HEK293 (cell line): ENCODE results near the gene PNLIP.

Experiments used
- CTCF ChIA-PET: fragments of 350-600 bp; formaldehyde crosslinking; extraction: SDS; loops from one replicate; lab custom pipeline; 2021; ENCODE audit warnings: antibody characterized with exemption; lab: Yijun Ruan, JAX
- POLR2A ChIA-PET: fragments of 300-600 bp; formaldehyde crosslinking; extraction: SDS; loops from one replicate; lab custom pipeline; 2020; ENCODE audit warnings: antibody characterized with exemption, inconsistent platforms; lab: Yijun Ruan, JAX
- H3K27ac ChIP-seq: fragments of 200-500 bp; sonication (Bioruptor generic); 2 replicates; pipeline ENCODE4 v1.5.1; 2014; ENCODE audit warnings: low read depth, low read length, control low read depth, inconsistent platforms; ENCODE audit errors: extremely low read depth
- H3K36me3 ChIP-seq, 2 experiments: fragments of 200-500 bp in 1 of 2; sonication (Bioruptor generic) in 1 of 2; 1 replicate in 1 of 2; 2 replicates in 1 of 2; pipeline ENCODE4 v1.5.1; 2014 to 2017; ENCODE audit warnings: inconsistent platforms in 2 of 2, low read length in 2 of 2; ENCODE audit not compliant: control insufficient read depth in 2 of 2, insufficient read depth in 1 of 2
- H3K4me1 ChIP-seq: fragments of 200-500 bp; sonication (Bioruptor generic); 2 replicates; pipeline ENCODE4 v1.5.1; 2014; ENCODE audit warnings: mild to moderate bottlenecking, low read length, inconsistent platforms; ENCODE audit not compliant: control insufficient read depth, insufficient read depth
- H3K4me3 ChIP-seq: 2 replicates; pipeline ENCODE4 v1.5.1; 2011; ENCODE audit warnings: low read depth, mild to moderate bottlenecking, control low read depth, low read length, moderate library complexity
- H3K9me3 ChIP-seq: fragments of 200-500 bp; sonication (Bioruptor generic); 2 replicates; pipeline ENCODE4 v1.5.1; 2014; ENCODE audit warnings: low read depth, low read length, inconsistent platforms; ENCODE audit not compliant: control insufficient read depth, insufficient read depth
- GFI1B ChIP-seq: fragments of 450-650 bp; formaldehyde crosslinking; IDR thresholded peaks from 2 replicates; pipeline ENCODE4 v1.5.1; 2016; ENCODE audit warnings: missing biosample characterization, missing genetic modification characterization
- KLF9 ChIP-seq: fragments of 450-650 bp; formaldehyde crosslinking; IDR thresholded peaks from 2 replicates; pipeline ENCODE4 v1.5.1; 2016; ENCODE audit warnings: missing biosample characterization, missing genetic modification characterization, low read depth
- PRDM1 ChIP-seq: fragments of 450-650 bp; formaldehyde crosslinking; IDR thresholded peaks from 2 replicates; pipeline ENCODE4; 2016; ENCODE audit warnings: missing biosample characterization, missing genetic modification characterization
- PRDM2 ChIP-seq: fragments of 450-650 bp; formaldehyde crosslinking; IDR thresholded peaks from 2 replicates; pipeline ENCODE4 v1.5.1; 2016; ENCODE audit warnings: missing biosample characterization, missing genetic modification characterization, borderline replicate concordance
- REPIN1 ChIP-seq: fragments of 450-650 bp; formaldehyde crosslinking; IDR thresholded peaks from 2 replicates; pipeline ENCODE4 v1.5.1; 2017; ENCODE audit warnings: missing biosample characterization, missing genetic modification characterization, low read depth
- ZNF114 ChIP-seq: fragments of 450-650 bp; formaldehyde crosslinking; IDR thresholded peaks from 2 replicates; pipeline ENCODE4 v1.5.0; 2017; ENCODE audit warnings: missing biosample characterization, missing genetic modification characterization
- ZNF292 ChIP-seq: fragments of 450-650 bp; formaldehyde crosslinking; IDR thresholded peaks from 2 replicates; pipeline ENCODE4 v1.5.1; 2016; ENCODE audit warnings: low read depth, missing biosample characterization, missing genetic modification characterization, borderline replicate concordance
- ZNF48 ChIP-seq: fragments of 450-650 bp; formaldehyde crosslinking; IDR thresholded peaks from 2 replicates; pipeline ENCODE4 v1.5.1; 2016; ENCODE audit warnings: missing biosample characterization, missing genetic modification characterization
- ZNF624 ChIP-seq: fragments of 450-650 bp; formaldehyde crosslinking; IDR thresholded peaks from 2 replicates; pipeline ENCODE4 v1.5.1; 2017; ENCODE audit warnings: missing biosample characterization, missing genetic modification characterization
- ZNF626 ChIP-seq: fragments of 450-650 bp; sonication (Bioruptor Pico); formaldehyde crosslinking; IDR thresholded peaks from 2 replicates; pipeline ENCODE4 v1.5.1; 2018; ENCODE audit warnings: missing biosample characterization, missing genetic modification characterization, inconsistent platforms
- ZNF639 ChIP-seq: fragments of 450-650 bp; formaldehyde crosslinking; IDR thresholded peaks from 2 replicates; pipeline ENCODE4 v1.5.1; 2016; ENCODE audit warnings: missing biosample characterization, missing genetic modification characterization
- TF ChIP-seq, protein P1 (sequence below): fragments of 450-650 bp; formaldehyde crosslinking; IDR thresholded peaks from 2 replicates; pipeline ENCODE4 v1.5.1; 2016; ENCODE audit warnings: missing biosample characterization, missing genetic modification characterization
- TF ChIP-seq, protein P2 (sequence below): fragments of 450-650 bp; formaldehyde crosslinking; conservative IDR thresholded peaks from 2 replicates; pipeline ENCODE4 v1.5.1; 2016; ENCODE audit warnings: low read depth, missing biosample characterization, missing genetic modification characterization
- TF ChIP-seq, protein P3 (sequence below): fragments of 450-650 bp; IDR thresholded peaks from 2 replicates; pipeline ENCODE4 v1.5.1; 2018; ENCODE audit warnings: missing biosample characterization, missing genetic modification characterization

Gene PNLIP

DNA sequence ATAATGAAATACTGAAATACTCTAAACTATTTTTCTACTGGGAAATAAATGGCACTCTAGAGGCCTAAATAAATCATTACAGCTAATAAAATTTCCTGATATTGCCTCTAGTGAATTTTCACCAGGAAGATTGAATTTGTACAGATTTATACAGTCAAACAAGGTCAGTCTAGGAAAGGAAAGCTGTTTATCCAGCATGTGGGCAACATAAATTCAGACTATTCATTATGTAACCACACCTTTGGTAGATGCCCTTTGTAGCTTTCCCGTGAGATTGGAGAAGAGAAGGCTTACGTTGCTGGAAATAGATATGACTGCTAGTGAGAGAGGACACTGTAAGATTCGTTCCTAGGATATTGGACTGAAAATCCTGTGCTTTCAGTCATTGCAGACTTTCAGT lies 35.2 kb upstream of the PNLIP start:
- TF ChIP-seq ZNF48 (tag by site-specific recombination) (no peak), PRDM2 (tag by site-specific recombination) (no peak), REPIN1 (tag by site-specific recombination) (no peak), ZNF624 (tag by site-specific recombination) (no peak)
- TF ChIP-seq, protein P1, sequence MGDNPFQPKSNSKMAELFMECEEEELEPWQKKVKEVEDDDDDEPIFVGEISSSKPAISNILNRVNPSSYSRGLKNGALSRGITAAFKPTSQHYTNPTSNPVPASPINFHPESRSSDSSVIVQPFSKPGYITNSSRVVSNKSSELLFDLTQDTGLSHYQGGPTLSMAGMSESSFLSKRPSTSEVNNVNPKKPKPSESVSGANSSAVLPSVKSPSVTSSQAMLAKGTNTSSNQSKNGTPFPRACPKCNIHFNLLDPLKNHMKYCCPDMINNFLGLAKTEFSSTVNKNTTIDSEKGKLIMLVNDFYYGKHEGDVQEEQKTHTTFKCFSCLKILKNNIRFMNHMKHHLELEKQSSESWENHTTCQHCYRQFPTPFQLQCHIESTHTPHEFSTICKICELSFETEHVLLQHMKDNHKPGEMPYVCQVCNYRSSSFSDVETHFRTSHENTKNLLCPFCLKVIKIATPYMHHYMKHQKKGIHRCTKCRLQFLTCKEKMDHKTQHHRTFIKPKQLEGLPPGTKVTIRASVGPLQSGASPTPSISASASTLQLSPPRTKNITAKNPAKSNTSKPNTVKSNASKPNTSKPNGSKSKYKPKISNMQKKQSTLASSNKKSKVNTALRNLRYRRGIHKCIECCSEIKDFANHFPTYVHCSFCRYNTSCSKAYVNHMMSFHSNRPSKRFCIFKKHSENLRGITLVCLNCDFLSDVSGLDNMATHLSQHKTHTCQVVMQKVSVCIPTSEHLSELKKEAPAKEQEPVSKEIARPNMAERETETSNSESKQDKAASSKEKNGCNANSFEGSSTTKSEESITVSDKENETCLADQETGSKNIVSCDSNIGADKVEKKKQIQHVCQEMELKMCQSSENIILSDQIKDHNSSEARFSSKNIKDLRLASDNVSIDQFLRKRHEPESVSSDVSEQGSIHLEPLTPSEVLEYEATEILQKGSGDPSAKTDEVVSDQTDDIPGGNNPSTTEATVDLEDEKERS (tag by site-specific recombination): no peak
- Histone ChIP-seq H3K4me1 (no peaks in the 10 kb centered on the region), H3K27ac (no peak overlapping the region), H3K9me3 (no peaks in the 10 kb centered on the region), H3K36me3 (no peaks in the 10 kb centered on the region), H3K4me3 (no peak overlapping the region)
- CTCF ChIA-PET: interaction anchor here (0.7 kb wide), 2 partner anchors 281 to 1175 kb away, joined by 3 read pairs; no protein-coding TSS in a partner anchor
- POLR2A ChIA-PET: no interaction called here

GRCh38 chr10:116511365-116511764 lies 34.4 kb upstream of the PNLIP start:
- Histone ChIP-seq H3K4me3 (no peak overlapping the region), H3K9me3 (no peaks in the 10 kb centered on the region), H3K4me1 (no peaks in the 10 kb centered on the region), H3K27ac (no peak overlapping the region), H3K36me3 (no peaks in the 10 kb centered on the region)
- POLR2A ChIA-PET: no interaction called here
- TF ChIP-seq ZNF626 (tag by site-specific recombination) (no peak), PRDM1 (tag by site-specific recombination) (no peak), GFI1B (no peak), ZNF292 (no peak), KLF9 (tag by site-specific recombination) (no peak), ZNF639 (no peak), ZNF114 (tag by site-specific recombination) (no peak)
- TF ChIP-seq, protein P2, sequence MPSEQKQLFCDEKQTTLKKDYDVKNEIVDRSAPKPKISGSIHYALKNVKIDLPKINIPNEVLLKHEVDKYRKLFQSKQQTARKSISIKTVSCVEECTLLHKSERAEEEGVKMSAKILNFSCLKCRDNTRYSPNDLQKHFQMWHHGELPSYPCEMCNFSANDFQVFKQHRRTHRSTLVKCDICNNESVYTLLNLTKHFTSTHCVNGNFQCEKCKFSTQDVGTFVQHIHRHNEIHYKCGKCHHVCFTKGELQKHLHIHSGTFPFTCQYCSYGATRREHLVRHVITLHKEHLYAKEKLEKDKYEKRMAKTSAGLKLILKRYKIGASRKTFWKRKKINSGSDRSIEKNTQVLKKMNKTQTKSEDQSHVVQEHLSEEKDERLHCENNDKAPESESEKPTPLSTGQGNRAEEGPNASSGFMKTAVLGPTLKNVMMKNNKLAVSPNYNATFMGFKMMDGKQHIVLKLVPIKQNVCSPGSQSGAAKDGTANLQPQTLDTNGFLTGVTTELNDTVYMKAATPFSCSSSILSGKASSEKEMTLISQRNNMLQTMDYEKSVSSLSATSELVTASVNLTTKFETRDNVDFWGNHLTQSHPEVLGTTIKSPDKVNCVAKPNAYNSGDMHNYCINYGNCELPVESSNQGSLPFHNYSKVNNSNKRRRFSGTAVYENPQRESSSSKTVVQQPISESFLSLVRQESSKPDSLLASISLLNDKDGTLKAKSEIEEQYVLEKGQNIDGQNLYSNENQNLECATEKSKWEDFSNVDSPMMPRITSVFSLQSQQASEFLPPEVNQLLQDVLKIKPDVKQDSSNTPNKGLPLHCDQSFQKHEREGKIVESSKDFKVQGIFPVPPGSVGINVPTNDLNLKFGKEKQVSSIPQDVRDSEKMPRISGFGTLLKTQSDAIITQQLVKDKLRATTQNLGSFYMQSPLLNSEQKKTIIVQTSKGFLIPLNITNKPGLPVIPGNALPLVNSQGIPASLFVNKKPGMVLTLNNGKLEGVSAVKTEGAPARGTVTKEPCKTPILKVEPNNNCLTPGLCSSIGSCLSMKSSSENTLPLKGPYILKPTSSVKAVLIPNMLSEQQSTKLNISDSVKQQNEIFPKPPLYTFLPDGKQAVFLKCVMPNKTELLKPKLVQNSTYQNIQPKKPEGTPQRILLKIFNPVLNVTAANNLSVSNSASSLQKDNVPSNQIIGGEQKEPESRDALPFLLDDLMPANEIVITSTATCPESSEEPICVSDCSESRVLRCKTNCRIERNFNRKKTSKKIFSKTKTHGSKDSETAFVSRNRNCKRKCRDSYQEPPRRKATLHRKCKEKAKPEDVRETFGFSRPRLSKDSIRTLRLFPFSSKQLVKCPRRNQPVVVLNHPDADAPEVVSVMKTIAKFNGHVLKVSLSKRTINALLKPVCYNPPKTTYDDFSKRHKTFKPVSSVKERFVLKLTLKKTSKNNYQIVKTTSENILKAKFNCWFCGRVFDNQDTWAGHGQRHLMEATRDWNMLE: no peak
- TF ChIP-seq, protein P3, sequence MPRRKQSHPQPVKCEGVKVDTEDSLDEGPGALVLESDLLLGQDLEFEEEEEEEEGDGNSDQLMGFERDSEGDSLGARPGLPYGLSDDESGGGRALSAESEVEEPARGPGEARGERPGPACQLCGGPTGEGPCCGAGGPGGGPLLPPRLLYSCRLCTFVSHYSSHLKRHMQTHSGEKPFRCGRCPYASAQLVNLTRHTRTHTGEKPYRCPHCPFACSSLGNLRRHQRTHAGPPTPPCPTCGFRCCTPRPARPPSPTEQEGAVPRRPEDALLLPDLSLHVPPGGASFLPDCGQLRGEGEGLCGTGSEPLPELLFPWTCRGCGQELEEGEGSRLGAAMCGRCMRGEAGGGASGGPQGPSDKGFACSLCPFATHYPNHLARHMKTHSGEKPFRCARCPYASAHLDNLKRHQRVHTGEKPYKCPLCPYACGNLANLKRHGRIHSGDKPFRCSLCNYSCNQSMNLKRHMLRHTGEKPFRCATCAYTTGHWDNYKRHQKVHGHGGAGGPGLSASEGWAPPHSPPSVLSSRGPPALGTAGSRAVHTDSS (tag by site-specific recombination): no peak
- CTCF ChIA-PET: interaction anchor here (0.7 to 1.8 kb wide), 3 partner anchors 21 to 276 kb away, joined by 3 to 4 read pairs (median 3); no protein-coding TSS in a partner anchor
